Endothelial cell of umbilical vein (primary cell): ENCODE data around the gene ATP2B2. TPM values are rescaled to one million over a fixed set of nuclear protein-coding genes. Genes with fewer than 3 reads are reported as not detected.

ENCODE experiments used
- BruUV-seq: library from RNA; stranded (reverse); fragments of 400-500 nt; replicated peaks from 2 replicates; lab custom pipeline; 2021; lab: Mats Ljungman, UMichigan
- CTCF ChIA-PET: fragments of 300-600, 350-600 bp; sonication (Branson Sonifier 250); formaldehyde crosslinking; loops from one replicate; lab custom pipeline; 2021; ENCODE audit warnings: antibody characterized with exemption, inconsistent platforms; lab: Charles Lee
- POLR2A ChIA-PET: fragments of 300-600, 350-600 bp; sonication (Branson Sonifier 250); formaldehyde crosslinking; loops from one replicate; lab custom pipeline; 2021; ENCODE audit warnings: antibody characterized with exemption, inconsistent platforms; lab: Charles Lee
- DNase-seq: peaks from one replicate; pipeline ENCODE4 v3.0.0-alpha.2; 2011; ENCODE audit warnings: low read depth, low spot score
- FAIRE-seq: peaks from 2 replicates; lab custom pipeline; 2011; peaks lifted over from hg19 to GRCh38; lab: Jason Lieb, UNC
- H2AFZ ChIP-seq: 2 replicates; pipeline ENCODE4 v1.6.0; 2012; ENCODE audit warnings: low read depth, low read length, control low read depth, inconsistent platforms
- H3K27ac ChIP-seq: 2 replicates; pipeline ENCODE4 v1.5.1; 2011; ENCODE audit warnings: low read depth, mild to moderate bottlenecking, control low read depth, low read length, moderate library complexity; ENCODE audit not compliant: insufficient read depth
- H3K27me3 ChIP-seq, 2 experiments: 2 replicates each; pipeline versions ENCODE4 v1.6.0 to v1.6.1; 2011; ENCODE audit warnings: low read length in 2 of 2, mixed read lengths in 1 of 2; ENCODE audit not compliant: control insufficient read depth in 2 of 2, insufficient read depth in 2 of 2
- H3K36me3 ChIP-seq, 2 experiments: 2 replicates in 1 of 2; 3 replicates in 1 of 2; pipeline ENCODE4 v1.5.1; 2011; ENCODE audit warnings: low read length in 2 of 2, mild to moderate bottlenecking in 1 of 2, moderate library complexity in 1 of 2; ENCODE audit not compliant: control insufficient read depth in 2 of 2, insufficient read depth in 2 of 2; ENCODE audit errors: extremely low read depth in 1 of 2
- H3K4me1 ChIP-seq: 3 replicates; pipeline ENCODE4 v1.5.1; 2011; ENCODE audit warnings: mild to moderate bottlenecking, low read length; ENCODE audit not compliant: control insufficient read depth, insufficient read depth; ENCODE audit errors: extremely low read depth
- H3K4me2 ChIP-seq: 2 replicates; pipeline ENCODE4 v1.6.1; 2011; ENCODE audit warnings: low read length, control low read depth, mixed read lengths; ENCODE audit not compliant: insufficient read depth
- H3K4me3 ChIP-seq, 3 experiments: fragments of 200-600 bp in 1 of 3; sonication (generic), shearing (Covaris generic) in 1 of 3; replicated peaks in 1 of 3; 2 replicates each; pipeline ENCODE4 v1.5.1; 2011 to 2016; ENCODE audit warnings: control low read depth in 3 of 3, low read length in 3 of 3, mild to moderate bottlenecking in 2 of 3, inconsistent platforms in 1 of 3, low read depth in 1 of 3, moderate library complexity in 1 of 3; ENCODE audit not compliant: insufficient read depth in 1 of 3
- H3K79me2 ChIP-seq: 2 replicates; pipeline ENCODE4 v1.6.0; 2012; ENCODE audit warnings: low read length, inconsistent platforms; ENCODE audit not compliant: control insufficient read depth, insufficient read depth
- H3K9ac ChIP-seq: replicated peaks from 2 replicates; pipeline ENCODE3; 2011; ENCODE audit warnings: low read length, control low read depth; ENCODE audit not compliant: insufficient read depth; ENCODE audit errors: extremely low read depth
- H3K9me1 ChIP-seq: replicated peaks from 3 replicates; pipeline ENCODE4 v1.6.0; 2011; ENCODE audit warnings: mild to moderate bottlenecking, low read length; ENCODE audit not compliant: control insufficient read depth, insufficient read depth; ENCODE audit errors: extremely low read depth
- H3K9me3 ChIP-seq: replicated peaks from 2 replicates; pipeline ENCODE4 v1.5.1; 2012; ENCODE audit warnings: low read length, inconsistent platforms; ENCODE audit not compliant: control insufficient read depth, insufficient read depth
- H4K20me1 ChIP-seq: replicated peaks from 2 replicates; pipeline ENCODE3; 2011; ENCODE audit warnings: mild to moderate bottlenecking, low read length; ENCODE audit not compliant: control insufficient read depth, insufficient read depth; ENCODE audit errors: extremely low read depth
- EZH2 ChIP-seq: IDR thresholded peaks from 2 replicates; pipeline ENCODE4 v1.6.1; 2012; ENCODE audit warnings: borderline replicate concordance, low read depth, mild to moderate bottlenecking, moderate library complexity, low read length, inconsistent platforms; ENCODE audit not compliant: severe bottlenecking
- GATA2 ChIP-seq: IDR thresholded peaks from 2 replicates; pipeline ENCODE4 v1.7.0; 2011; ENCODE audit warnings: low read depth, mild to moderate bottlenecking, moderate library complexity, mixed read lengths, low read length; ENCODE audit not compliant: insufficient read length, insufficient read depth
- JUN ChIP-seq: IDR thresholded peaks from 2 replicates; pipeline ENCODE4 v1.6.1; 2011; ENCODE audit warnings: borderline replicate concordance, low read depth; ENCODE audit not compliant: insufficient read length, insufficient read depth
- MYC ChIP-seq: IDR thresholded peaks from one replicate; pipeline ENCODE4 v1.6.1; 2011; ENCODE audit warnings: mild to moderate bottlenecking, low read depth, low read length
- POLR2A ChIP-seq: IDR thresholded peaks from 2 replicates; pipeline ENCODE4 v1.6.1; 2012; ENCODE audit warnings: low read depth, mild to moderate bottlenecking, control low read depth, low read length
- POLR2AphosphoS5 ChIP-seq: IDR thresholded peaks from 2 replicates; pipeline ENCODE4 v1.6.1; 2012; ENCODE audit warnings: low read depth, mild to moderate bottlenecking, control low read depth, low read length, moderate library complexity; ENCODE audit not compliant: insufficient read depth
- dilution Hi-C: fragments of 300-500 bp; cut with MboI; formaldehyde crosslinking; loops from one replicate; pipeline ENCODE4 v1.15.0; 2019; ENCODE audit warnings: low sequenced_read_pairs; ENCODE audit not compliant: extremely low pct_ligation_motif_present
- intact Hi-C: fragments of 100-400 bp; cut with micrococcal nuclease; formaldehyde crosslinking; loops from one replicate; pipeline ENCODE4 v1.10.0; 2022
- polyA plus RNA-seq, 4 experiments: library from polyadenylated mRNA; depleted of rRNA in 3 of 4; stranded (reverse) in 3 of 4; unstranded in 1 of 4; fragments of >200 nt; gene quantifications; 2 replicates each; pipeline versions ENCODE4 v1.2.1 to v1.2.3, GENCODE V29; 2011 to 2012; ENCODE audit warnings: missing spikeins in 1 of 4
- total RNA-seq: library from RNA; stranded (reverse); gene quantifications from 2 replicates; pipeline ENCODE4 v1.2.3, GENCODE V29; 2021
- TF ChIP-seq, protein P1 (sequence below): IDR thresholded peaks from 2 replicates; pipeline ENCODE4 v1.6.1; 2011; ENCODE audit not compliant: insufficient read depth, insufficient read length
- TF ChIP-seq, protein P2 (sequence below), 2 donors: IDR thresholded peaks; 1 replicate in 1 of 2; 2 replicates in 1 of 2; pipeline ENCODE4 v1.5.1; 2011; ENCODE audit warnings: low read length in 2 of 2, mild to moderate bottlenecking in 2 of 2, moderate library complexity in 2 of 2, control low read depth in 1 of 2, inconsistent platforms in 1 of 2, low read depth in 1 of 2; ENCODE audit not compliant: insufficient read depth in 1 of 2; ENCODE audit errors: extremely low read depth in 1 of 2

ATP2B2 gene
- total and polyA plus RNA-seq, 2 donors (not counting 3 experiments of a cell fraction or from before 2014, with no cell fraction given) = not detected

GRCh38 chr3:10357095-10357494, 148.3 kb downstream of the ATP2B2 start:
- no peak overlapping the region for H3K4me3 ChIP-seq
- intact Hi-C loops (no loop called here), dilution Hi-C loops (no loop called here)
- CTCF ChIA-PET = interaction anchor here (1.0 to 2.3 kb wide), 4 partner anchors 9 to 381 kb away, joined by 4 to 11 read pairs (median 8); no protein-coding TSS in a partner anchor
- H3K79me2 ChIP-seq = no peaks in the 10 kb centered on the region
- H3K4me1 ChIP-seq = peaks cover 24% of the 10 kb centered on the region
- no peaks in the 10 kb centered on the region for H3K9me1 ChIP-seq
- DNase-seq (no peak), FAIRE-seq (no peak)
- H2AFZ ChIP-seq = peak overlapping the region; percentile 16
- no peak overlapping the region for H3K9ac ChIP-seq
- POLR2A ChIA-PET = no interaction called here
- H3K36me3 ChIP-seq = no peaks in the 10 kb centered on the region
- no peaks in the 10 kb centered on the region for H4K20me1 ChIP-seq
- H3K9me3 ChIP-seq = no peaks in the 10 kb centered on the region
- TF ChIP-seq, protein P1, sequence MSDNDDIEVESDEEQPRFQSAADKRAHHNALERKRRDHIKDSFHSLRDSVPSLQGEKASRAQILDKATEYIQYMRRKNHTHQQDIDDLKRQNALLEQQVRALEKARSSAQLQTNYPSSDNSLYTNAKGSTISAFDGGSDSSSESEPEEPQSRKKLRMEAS = no peak
- no peak for TF ChIP-seq EZH2
- no peak for TF ChIP-seq POLR2A
- TF ChIP-seq, protein P2, sequence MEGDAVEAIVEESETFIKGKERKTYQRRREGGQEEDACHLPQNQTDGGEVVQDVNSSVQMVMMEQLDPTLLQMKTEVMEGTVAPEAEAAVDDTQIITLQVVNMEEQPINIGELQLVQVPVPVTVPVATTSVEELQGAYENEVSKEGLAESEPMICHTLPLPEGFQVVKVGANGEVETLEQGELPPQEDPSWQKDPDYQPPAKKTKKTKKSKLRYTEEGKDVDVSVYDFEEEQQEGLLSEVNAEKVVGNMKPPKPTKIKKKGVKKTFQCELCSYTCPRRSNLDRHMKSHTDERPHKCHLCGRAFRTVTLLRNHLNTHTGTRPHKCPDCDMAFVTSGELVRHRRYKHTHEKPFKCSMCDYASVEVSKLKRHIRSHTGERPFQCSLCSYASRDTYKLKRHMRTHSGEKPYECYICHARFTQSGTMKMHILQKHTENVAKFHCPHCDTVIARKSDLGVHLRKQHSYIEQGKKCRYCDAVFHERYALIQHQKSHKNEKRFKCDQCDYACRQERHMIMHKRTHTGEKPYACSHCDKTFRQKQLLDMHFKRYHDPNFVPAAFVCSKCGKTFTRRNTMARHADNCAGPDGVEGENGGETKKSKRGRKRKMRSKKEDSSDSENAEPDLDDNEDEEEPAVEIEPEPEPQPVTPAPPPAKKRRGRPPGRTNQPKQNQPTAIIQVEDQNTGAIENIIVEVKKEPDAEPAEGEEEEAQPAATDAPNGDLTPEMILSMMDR (IDR thresholded peaks at IDR 0.05; ENCODE audit: extremely low read depth in 1 of 2, insufficient read depth in 1 of 2, low read depth in 1 of 2, low read length in 2 of 2) = no peak
- no peak for TF ChIP-seq JUN
- no peak for TF ChIP-seq POLR2AphosphoS5
- TF ChIP-seq GATA2 = no peak
- TF ChIP-seq MYC = no peak
- no peaks in the 10 kb centered on the region for H3K27me3 ChIP-seq
- no peak overlapping the region for H3K27ac ChIP-seq
- no TSS peak for BruUV-seq
- no peak overlapping the region for H3K4me2 ChIP-seq
